Measurements from ENCODE around the gene C11orf65.

GRCh38 chr11:108468478-108468864, 1.1 kb upstream of the C11orf65 start:
- TF ChIP-seq CTCF (IDR thresholded peaks at IDR 0.05) (no peak), POLR2A (IDR thresholded peaks at IDR 0.05) (no peak)
